ENCODE data around the gene NR1I3.
"Not testable (repeated sequence)": the region's sequence is repeated elsewhere in the genome, so short reads cannot be mapped to it uniquely, and the experiment has no call there.

- not testable (repeated sequence) for TF ChIP-seq MBD4 (IDR thresholded peaks at IDR 0.05; ENCODE audit: borderline replicate concordance, low read length); PRDM4 (CRISPR knock-in tag; IDR thresholded peaks at IDR 0.05; ENCODE audit: borderline replicate concordance); RFX5 (IDR thresholded peaks at IDR 0.05; ENCODE audit: low read depth, low read length); NR1H2 (CRISPR knock-in tag; IDR thresholded peaks at IDR 0.05; ENCODE audit: borderline replicate concordance, low read depth); E2F1 (CRISPR knock-in tag; IDR thresholded peaks at IDR 0.05); ZMYM2 (CRISPR knock-in tag; IDR thresholded peaks at IDR 0.05); KLF16 (CRISPR knock-in tag; IDR thresholded peaks at IDR 0.05); ZBTB1 (CRISPR knock-in tag; IDR thresholded peaks at IDR 0.05; ENCODE audit: borderline replicate concordance)
Measured at GRCh38 chr1:161224695-161225087, 13.3 kb downstream of the NR1I3 start.
